Parathyroid adenoma (tissue), 2 donors: Measurements from ENCODE around the gene POMT2.

Source experiments
- H2AFZ ChIP-seq: fragments of 300-600 bp; sonication (generic); one replicate; pipeline ENCODE4 v1.7.0; 2017; ENCODE audit warnings: antibody characterized with exemption, mild to moderate bottlenecking
- H3K27ac ChIP-seq: fragments of 300-600 bp; sonication (generic); one replicate; pipeline ENCODE4 v1.7.0; 2017
- H3K27me3 ChIP-seq: fragments of 300-600 bp; sonication (generic); one replicate; pipeline ENCODE4 v1.7.0; 2017; ENCODE audit warnings: low read length; ENCODE audit not compliant: control insufficient read depth, insufficient read depth
- H3K36me3 ChIP-seq: fragments of 300-600 bp; sonication (generic); one replicate; pipeline ENCODE4 v1.7.0; 2017; ENCODE audit warnings: low read length; ENCODE audit not compliant: control insufficient read depth, insufficient read depth
- H3K4me1 ChIP-seq: fragments of 300-600 bp; sonication (generic); one replicate; pipeline ENCODE4 v1.7.0; 2017; ENCODE audit warnings: control low read depth
- H3K4me2 ChIP-seq: fragments of 300-600 bp; sonication (generic); one replicate; pipeline ENCODE4 v1.7.0; 2017; ENCODE audit warnings: low read length
- H3K4me3 ChIP-seq: fragments of 300-600 bp; sonication (generic); one replicate; pipeline ENCODE4 v1.7.0; 2017; ENCODE audit warnings: low read depth, low read length
- H3K79me2 ChIP-seq: fragments of 300-600 bp; sonication (generic); one replicate; pipeline ENCODE4 v1.7.0; 2017; ENCODE audit warnings: control low read depth
- H3K9ac ChIP-seq: fragments of 300-600 bp; sonication (generic); one replicate; pipeline ENCODE4 v1.7.0; 2017; ENCODE audit warnings: mild to moderate bottlenecking
- H3K9me3 ChIP-seq: fragments of 300-600 bp; sonication (generic); one replicate; pipeline ENCODE4 v1.7.0; 2017; ENCODE audit warnings: low read length; ENCODE audit not compliant: control insufficient read depth
- TF ChIP-seq, protein P1 (sequence below): fragments of 300-600 bp; sonication (generic); IDR thresholded peaks from one replicate; pipeline ENCODE4 v1.7.0; 2017; ENCODE audit warnings: antibody characterized with exemption, mild to moderate bottlenecking
- donor health status: primary hyperparathyroidism.

The POMT2 gene

DNA sequence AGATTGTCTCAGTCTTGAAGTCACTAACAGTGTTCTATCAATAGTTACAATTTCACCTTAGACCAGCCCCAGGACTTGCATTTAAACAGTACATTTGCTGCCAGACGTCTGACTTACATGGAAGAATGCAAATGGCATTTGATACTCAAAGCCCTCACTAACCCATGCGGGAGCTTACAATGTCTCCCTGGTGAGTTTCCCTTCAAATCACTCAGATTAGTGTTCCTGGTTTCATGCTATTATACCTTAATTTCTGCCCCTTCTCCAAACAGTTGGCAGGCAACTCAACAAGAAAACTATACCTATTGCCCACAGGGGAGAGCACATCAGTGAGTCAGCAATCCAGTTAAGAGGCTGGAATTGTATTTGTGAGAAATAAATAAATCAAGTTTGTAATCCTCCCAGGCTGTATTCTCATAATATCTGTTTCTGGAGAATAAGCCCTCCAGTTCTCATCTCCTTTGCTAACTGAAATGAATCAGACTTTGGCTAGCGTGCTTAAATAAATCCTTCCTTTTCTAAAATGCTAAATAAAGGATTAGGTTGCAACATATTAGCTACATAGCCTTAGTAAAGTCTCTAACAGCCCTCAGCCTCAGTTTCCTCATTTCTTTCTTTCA lies 23.8 kb upstream of the POMT2 start:
- no peaks in the 10 kb centered on the region for H3K27me3 ChIP-seq
- H3K4me3 ChIP-seq = no peak overlapping the region
- no peak overlapping the region for H3K4me2 ChIP-seq
- H3K79me2 ChIP-seq = no peaks in the 10 kb centered on the region
- H3K9me3 ChIP-seq = no peaks in the 10 kb centered on the region
- TF ChIP-seq, protein P1, sequence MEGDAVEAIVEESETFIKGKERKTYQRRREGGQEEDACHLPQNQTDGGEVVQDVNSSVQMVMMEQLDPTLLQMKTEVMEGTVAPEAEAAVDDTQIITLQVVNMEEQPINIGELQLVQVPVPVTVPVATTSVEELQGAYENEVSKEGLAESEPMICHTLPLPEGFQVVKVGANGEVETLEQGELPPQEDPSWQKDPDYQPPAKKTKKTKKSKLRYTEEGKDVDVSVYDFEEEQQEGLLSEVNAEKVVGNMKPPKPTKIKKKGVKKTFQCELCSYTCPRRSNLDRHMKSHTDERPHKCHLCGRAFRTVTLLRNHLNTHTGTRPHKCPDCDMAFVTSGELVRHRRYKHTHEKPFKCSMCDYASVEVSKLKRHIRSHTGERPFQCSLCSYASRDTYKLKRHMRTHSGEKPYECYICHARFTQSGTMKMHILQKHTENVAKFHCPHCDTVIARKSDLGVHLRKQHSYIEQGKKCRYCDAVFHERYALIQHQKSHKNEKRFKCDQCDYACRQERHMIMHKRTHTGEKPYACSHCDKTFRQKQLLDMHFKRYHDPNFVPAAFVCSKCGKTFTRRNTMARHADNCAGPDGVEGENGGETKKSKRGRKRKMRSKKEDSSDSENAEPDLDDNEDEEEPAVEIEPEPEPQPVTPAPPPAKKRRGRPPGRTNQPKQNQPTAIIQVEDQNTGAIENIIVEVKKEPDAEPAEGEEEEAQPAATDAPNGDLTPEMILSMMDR = no peak
- H2AFZ ChIP-seq = peak overlapping the region; percentile 29
- H3K9ac ChIP-seq = no peak overlapping the region
- H3K27ac ChIP-seq = peak overlapping the region; percentile 70
- H3K36me3 ChIP-seq = no peaks in the 10 kb centered on the region
- H3K4me1 ChIP-seq = peaks cover 28% of the 10 kb centered on the region

DNA sequence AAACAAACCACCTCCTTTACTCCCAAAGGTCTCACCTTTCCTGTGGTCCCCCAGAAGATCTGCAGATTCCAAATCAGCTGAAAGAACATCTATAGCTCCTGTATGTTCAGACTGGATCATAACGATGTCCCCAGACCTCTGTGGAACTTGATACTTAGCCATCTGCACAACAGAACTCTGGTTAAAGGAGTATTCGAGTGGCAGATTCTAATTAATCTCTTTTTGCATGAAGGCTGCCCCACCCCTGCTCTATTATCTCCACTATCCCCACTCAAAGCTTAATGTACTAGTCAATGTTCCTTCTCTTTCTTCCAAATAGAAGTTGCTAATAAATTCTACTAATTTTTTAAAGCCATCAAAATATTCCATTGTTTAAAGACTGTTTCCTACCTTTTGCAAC lies 23.0 kb upstream of the POMT2 start:
- TF ChIP-seq, protein P1 = no peak
- Histone ChIP-seq H3K9ac (no peak overlapping the region), H3K4me1 (peaks cover 28% of the 10 kb centered on the region), H3K79me2 (no peaks in the 10 kb centered on the region), H2AFZ (peak overlapping the region; percentile 13), H3K4me2 (no peak overlapping the region), H3K36me3 (no peaks in the 10 kb centered on the region), H3K9me3 (no peaks in the 10 kb centered on the region), H3K27ac (peak overlapping the region; percentile 70), H3K27me3 (no peaks in the 10 kb centered on the region), H3K4me3 (no peak overlapping the region)

DNA sequence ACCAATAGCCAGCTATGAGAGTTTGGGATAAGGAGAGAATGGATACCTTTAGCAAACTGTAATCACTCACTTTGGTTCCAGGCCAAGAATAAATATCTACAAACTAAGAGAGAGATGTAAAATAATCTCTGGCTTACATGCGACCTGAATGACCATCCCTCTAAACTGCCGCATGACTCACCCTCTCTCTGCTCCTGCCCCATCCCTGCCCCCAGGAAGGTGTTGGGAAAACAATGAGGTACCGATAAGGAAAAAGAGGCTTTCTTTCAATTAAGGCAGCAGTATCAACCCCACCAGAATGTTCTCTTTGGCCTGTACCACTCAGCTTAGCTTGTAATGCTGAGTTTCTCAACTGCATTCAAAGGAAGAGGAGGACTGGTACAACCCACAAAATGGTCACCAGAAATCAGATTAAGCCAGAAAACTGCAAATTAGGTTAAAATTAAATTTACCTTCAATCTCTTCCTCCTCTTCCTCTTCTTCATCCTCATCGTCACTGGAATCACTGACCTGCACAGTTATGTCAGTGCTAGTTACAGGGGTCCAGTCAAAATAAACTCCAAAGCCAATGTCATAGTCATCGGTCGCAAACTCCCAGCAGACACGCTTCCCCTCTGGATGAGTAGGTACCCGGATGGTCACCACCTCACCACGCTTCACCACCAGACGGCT lies 22.2 kb upstream of the POMT2 start:
- Histone ChIP-seq H3K27me3 (no peaks in the 10 kb centered on the region), H2AFZ (no peak overlapping the region), H3K9me3 (no peaks in the 10 kb centered on the region), H3K4me1 (peaks cover 28% of the 10 kb centered on the region), H3K4me2 (no peak overlapping the region), H3K27ac (no peak overlapping the region), H3K79me2 (no peaks in the 10 kb centered on the region), H3K36me3 (no peaks in the 10 kb centered on the region), H3K9ac (no peak overlapping the region), H3K4me3 (no peak overlapping the region)
- TF ChIP-seq, protein P1 = no peak

DNA sequence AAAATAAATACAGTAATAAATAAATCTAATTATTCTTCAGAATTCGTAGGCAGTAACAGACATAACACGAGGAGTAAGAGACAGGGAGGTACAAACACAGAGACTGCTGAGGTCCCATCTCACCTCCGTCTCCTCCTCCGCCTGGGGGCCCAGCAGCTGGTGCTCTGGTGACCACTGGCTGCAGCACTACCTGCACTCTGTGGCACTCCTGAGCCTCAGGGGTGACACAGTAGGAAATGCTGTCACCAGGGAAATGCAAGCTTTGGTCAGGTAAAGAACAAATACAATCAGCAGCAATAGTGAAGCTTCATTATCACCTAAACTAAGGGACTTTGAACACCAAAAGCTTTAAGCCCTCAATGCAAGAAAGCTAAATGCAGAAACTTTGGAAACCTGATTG lies 19.7 kb upstream of the POMT2 start:
- no peaks in the 10 kb centered on the region for H3K36me3 ChIP-seq

More for the DNA sequence above, 19.7 kb upstream of the POMT2 start:
- no peak overlapping the region for H3K9ac ChIP-seq
- no peak overlapping the region for H3K4me3 ChIP-seq
- H3K4me1 ChIP-seq = peaks cover 28% of the 10 kb centered on the region
- H3K79me2 ChIP-seq = no peaks in the 10 kb centered on the region
- H3K27me3 ChIP-seq = no peaks in the 10 kb centered on the region
- H3K9me3 ChIP-seq = no peaks in the 10 kb centered on the region
- no peak overlapping the region for H2AFZ ChIP-seq
- H3K4me2 ChIP-seq = no peak overlapping the region
- TF ChIP-seq, protein P1 = no peak
- no peak overlapping the region for H3K27ac ChIP-seq
